Measurements from ENCODE around the gene SAP130. TPM values are rescaled to one million over a fixed set of nuclear protein-coding genes. Genes with fewer than 3 reads are reported as not detected.
"Not testable (repeated sequence)": the region's sequence is repeated elsewhere in the genome, so short reads cannot be mapped to it uniquely, and the experiment has no call there.

SAP130 gene
- polyA plus RNA-seq, 4 donors, result 25.6 to 30.3 (median 27.9) TPM

DNA sequence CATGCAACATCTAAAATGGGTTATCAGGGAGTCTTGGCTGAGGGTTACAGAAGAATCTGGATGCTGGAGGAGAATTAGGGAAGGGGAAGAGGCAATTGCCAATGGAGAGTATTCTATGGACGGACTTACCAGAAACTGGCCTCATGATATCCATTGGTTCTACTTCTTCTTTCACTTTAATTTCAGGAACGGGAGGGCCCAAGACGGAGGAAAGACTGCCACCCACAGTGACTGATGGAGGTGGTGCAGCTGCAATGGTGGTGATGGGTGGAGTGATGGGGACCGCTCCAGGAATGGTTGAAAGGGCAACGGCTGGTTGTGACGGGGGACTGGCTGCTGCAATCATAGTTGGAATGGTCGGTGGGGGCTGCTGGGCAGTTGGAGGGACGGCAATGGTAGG is 73.0 kb downstream of the SAP130 start:
- no peak for DNase-seq (ENCODE audit: low read depth in 4 of 4, low spot score in 3 of 4)

DNA sequence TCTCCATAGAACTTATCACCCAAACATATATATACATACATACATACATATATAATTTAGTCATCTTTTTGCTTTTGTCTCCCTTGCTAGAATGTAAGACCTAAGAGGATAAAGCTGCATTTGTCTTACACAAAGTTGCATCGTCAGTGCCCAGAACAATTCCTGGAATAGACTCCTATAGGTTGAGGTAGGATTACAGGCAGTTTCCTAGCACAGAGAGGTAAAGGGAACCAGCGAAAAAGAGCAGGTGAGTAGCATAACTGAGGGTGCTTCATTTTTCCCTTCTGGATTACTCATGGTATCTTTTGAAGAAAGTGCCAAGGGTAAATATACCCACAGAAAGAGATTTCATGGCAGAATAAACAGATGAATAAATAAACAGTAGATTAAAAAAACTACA is 74.0 kb downstream of the SAP130 start:
- DNase-seq (ENCODE audit: low read depth in 4 of 4, low spot score in 3 of 4), result no peak

DNA sequence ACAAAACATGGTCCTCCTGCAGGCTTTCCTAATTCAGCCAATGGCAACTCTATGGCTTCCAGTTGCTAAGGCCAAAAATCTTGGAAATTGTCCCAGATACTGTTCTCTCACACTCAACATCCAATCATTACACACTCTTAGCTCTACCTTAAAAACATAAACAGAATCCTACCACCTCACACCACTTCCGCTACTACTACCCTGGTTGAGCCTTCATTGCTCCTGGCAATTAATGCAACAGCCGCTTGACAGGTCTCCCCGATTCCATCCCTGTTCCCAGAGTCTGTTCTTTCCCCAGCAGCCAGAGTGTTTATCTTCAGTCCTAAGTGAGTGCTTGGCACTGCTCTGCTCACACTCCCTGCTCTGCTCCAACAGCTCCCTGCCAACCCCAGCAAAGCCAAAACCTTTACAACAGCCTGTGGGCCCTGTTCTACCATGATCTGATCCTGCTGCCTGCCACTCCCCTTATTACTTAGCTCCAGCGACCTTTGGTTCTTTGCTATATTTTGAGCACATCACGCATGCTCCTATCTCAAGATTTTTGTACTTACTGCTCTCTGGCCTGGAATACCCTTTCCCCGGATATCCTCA is 74.6 kb downstream of the SAP130 start:
- DNase-seq (ENCODE audit: low read depth in 4 of 4, low spot score in 3 of 4), result no peak

DNA sequence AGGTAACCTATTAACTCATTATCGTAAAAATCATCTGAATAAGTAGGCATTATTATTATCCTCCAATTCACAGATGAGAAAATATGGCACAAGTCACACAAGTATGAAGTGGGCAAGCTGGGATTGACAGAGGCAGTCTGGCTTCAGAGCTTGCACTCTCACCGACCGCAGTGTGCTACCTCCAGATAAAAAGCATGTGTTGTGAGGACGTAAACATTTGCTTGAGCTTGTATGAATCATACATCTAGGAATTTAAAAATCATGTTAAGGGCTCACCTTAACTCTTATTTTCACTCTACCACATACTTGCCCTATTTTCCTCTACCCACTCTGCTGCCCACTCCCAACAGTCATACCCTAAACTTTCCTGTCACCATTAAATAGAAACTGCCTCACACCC is 76.8 kb downstream of the SAP130 start:
- no peak for DNase-seq (ENCODE audit: low read depth in 4 of 4, low spot score in 3 of 4)

DNA sequence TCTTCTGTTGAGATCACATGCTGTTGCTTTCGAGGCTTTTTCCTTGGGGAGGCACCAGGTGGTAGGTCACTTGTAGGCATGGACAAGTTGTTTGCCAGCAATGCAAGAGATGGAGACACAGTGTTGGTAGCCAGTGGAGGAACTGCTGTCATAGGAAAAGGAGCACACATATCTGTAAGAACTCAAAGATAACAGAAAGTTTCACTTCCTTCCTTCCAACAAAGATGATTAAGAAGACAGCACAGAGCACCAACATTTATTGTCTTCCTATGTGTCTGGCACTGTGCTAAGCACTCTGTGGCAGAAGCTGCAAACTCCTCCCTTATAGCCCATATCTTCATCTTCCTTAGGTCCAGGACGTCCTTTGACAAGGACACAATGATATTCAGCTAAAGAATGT is 77.6 kb downstream of the SAP130 start:
- DNase-seq (ENCODE audit: low read depth in 4 of 4, low spot score in 3 of 4), result no peak

DNA sequence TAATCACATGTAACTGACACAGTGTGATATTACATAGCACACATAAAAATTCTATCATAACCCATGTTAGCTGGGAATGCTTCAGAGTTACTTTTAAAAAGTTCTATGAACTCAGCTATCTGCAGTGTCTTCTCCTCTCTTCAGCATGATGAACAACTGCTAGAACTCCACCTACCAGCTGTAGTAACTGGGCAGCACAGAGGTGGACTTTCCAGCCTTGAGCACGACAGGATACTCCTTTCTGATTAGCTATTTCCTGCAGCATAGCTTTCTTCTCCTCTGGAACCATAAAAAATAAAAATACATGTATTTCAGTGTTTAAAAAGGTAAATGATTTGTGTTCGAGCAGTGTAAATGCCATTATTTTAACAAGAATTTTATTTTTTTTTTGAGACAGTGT is 82.6 kb downstream of the SAP130 start:
- DNase-seq (ENCODE audit: low read depth in 4 of 4, low spot score in 3 of 4), result no peak

DNA sequence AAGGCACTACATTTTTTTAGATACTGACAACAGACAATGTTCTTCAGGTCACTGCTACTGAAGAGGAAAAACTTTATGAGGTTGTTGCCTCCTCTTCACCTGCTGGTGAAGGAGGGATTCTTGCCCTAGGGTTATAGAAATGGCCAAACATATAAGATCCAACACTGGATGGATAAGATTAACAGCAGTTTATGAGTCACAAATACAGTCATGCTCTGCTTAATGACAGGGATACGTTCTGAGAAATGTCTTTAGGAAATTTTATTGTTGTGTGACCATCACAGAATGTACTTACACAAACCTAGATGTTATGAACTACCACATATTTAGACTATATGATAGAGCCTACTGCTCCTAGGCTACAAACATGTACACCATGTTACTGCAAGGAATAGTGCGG is 84.7 kb downstream of the SAP130 start:
- no peak for DNase-seq (ENCODE audit: low read depth in 4 of 4, low spot score in 3 of 4)

DNA sequence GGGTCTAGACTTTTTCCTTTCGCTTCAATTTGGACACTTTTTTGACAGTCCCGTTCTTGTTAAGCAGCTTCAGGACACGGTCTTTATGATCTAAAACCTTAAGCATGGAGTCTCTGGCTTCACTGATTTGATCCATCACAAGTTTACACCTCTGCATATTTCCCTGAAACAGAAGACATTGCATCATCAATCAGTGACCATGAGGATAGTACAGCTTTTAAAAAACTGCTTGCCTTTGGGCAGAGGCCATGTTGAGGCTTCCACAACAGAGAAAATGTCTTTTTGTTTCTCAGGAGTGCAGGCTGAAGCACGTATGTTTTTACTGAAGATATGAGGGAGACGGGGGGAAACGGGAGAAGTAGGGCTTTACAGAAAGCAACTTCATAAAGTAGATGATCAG is 85.9 kb downstream of the SAP130 start:
- no peak for DNase-seq (ENCODE audit: low read depth in 4 of 4, low spot score in 3 of 4)

DNA sequence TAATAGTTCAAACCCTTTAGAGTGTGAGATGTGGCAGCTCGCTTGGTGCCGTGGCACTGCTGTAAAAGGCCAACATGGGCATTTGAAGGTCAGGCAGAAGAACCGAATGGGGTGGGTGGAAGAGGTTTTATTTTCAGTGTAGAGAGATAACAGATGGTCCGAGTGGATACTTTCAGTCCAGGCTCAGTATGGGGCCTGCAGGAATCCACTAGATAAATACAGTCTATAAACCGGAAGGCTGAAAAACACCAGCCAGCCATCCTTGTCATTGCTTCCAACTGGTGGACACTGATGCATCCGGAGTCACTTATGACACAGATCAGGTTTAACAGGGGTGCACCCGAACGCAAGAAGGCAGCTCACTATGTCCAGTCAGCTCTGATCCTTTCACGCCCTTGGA is 86.4 kb downstream of the SAP130 start:
- no peak for DNase-seq (ENCODE audit: low read depth in 4 of 4, low spot score in 3 of 4)

DNA sequence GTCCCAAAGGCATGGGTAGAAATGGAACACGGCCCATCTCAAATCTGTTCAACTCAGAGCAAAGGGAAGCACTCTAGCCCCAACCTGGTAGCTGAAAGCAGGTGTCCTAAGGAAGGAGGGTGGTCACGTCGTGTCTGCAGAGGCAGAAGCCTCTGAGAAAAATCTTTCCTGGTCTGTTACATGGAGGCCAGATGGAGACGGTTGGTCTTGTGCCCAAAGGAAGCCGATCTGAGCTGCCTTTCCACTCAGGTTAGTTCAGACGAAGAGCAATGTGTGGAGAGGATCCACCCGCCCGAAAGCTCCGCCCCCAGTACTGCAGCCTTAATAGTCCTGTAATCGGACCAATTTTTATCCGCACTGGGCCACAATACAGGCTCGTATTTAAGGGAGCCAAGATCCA is 87.2 kb downstream of the SAP130 start:
- no peak for DNase-seq (ENCODE audit: low read depth in 4 of 4, low spot score in 3 of 4)

DNA sequence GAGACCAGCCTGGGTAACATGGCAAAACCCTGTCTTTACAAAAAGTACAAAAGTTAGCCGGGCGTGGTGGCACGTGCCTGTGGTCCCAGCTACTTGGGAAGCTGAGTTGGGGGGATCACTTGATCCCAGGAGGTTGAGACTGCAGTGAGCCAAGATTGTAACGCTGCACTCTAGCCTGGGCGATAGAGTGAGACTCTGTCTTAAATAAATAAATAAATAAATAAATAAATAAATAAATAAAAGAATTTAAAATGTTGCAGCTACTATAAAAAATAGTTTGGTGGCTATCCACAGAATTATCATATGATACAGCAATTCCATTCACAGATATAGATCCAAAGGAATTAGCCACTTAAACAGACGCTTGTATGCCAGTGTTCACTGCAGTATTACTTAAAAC is 92.5 kb downstream of the SAP130 start:
- no peak for DNase-seq (ENCODE audit: low read depth in 4 of 4, low spot score in 3 of 4)

DNA sequence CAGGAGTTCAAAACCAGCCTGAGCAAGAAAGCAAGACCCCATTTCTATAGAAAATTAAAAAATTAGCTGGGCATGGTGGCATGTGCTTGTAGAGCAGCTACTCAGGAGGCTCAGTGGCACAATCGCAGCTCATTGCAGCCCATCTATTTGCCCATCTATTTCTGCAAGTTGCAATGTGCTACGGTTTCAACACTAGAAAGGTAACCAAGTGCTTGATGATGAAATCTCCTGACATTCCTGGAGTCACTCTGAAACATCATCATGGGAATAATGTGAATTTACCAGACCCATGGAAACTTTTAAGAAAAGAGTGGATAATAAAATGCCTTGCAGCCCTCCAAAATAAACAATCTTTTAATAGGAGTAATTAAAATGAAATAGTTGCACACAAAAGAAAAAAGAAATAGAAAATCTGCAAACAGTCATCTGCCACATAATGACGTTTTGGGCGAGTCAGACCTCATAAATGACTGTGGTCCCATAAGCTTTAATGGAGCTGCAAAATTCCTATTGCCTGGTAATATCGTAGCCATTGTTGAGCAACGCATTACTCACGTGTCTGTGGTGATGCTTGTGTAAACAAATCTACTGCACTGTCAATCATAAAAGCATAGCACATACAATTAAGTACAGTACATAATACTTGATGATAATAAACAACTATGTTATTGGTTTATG is 95.5 kb downstream of the SAP130 start:
- DNase-seq (ENCODE audit: low read depth in 4 of 4, low spot score in 3 of 4), result peak; percentile 20 to 48 (median 30)

DNA sequence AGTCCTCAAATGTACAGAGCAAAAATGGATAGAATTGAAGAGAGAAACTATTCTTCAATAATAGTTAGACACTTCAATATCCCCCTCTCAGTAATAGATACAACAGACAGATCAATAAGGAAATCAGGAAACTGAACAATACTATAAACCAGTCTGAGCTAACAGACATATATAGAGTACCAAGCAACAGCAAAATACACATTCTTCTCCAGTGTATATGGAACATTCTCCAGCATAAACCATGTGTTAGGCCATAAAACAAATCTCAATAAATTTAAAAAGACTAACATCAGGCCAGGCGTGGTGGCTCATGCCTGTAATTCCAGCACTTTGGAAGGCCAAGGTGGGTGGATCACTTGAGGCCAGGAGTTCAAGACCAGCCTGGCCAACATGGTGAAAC is 98.4 kb downstream of the SAP130 start:
- no peak for DNase-seq (ENCODE audit: low read depth in 4 of 4, low spot score in 3 of 4)

DNA sequence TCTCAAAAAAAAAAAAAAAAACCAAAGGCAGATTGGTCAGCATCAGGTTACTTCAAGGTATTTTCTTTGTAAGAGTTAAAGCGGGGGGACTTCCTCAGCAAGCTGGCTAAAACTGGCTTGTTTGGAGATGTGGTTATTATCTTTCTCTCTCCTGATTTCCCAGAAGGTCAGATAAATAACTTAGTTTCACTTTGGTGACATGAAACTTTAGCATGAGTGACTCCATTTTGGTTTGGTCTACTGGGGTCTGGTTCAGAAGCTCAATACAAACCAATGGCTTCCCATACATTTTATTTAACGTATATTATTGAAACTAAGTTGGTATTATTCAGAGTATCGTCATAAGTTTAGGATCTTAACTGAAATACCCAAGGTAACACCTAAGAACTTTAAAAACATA is 100.5 kb downstream of the SAP130 start:
- DNase-seq (ENCODE audit: low read depth in 4 of 4, low spot score in 3 of 4), result no peak

DNA sequence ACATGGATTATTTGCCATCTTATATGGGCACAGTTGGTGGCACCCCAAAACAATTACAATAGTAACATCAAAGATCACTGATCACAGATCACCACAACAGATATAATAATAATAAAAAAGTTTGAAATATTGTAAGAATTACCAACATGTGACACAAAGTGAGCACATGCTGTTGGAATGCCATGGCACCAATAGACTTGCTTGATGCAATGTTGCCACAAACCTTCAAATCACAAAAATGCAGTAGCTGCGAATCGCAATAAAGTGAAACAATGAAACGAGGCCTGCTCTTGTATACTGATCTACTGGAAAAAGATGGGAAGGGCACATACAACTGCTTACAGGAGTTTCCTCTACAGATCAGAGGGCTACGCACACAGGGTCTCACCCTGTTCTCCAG is 109.9 kb downstream of the SAP130 start:
- no peak for DNase-seq (ENCODE audit: low read depth in 4 of 4, low spot score in 3 of 4)

DNA sequence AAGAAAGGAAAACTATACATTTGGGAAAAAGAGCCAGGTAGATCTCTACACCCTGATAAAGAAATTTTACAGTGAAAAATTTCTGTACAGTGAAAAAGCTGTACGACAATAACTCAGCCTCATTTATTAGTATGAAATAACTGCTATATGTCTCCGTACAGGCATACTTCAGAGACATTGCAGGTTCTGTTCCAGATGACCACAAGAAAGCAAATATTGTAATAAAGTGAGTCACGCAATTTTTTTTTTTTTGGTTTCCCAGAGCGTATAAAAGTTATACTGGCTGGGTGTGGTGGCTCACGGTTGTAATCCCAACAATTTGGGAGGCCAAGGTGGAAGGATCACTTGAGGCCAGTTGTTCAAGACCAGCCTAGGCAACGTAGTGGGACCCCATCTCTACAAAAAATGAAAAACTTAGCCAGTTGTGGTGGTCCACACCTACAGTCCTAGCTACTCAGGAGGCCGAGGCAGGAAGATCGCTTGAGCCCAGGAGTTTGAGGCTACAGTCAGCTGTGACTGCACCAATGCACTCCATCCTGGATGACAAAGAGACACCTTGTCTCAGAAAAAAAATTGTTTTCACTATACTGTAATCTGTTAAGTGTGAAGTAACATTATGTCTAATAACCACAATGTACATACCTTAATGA is 113.9 kb downstream of the SAP130 start:
- DNase-seq (ENCODE audit: low read depth in 4 of 4, low spot score in 3 of 4), result no peak

DNA sequence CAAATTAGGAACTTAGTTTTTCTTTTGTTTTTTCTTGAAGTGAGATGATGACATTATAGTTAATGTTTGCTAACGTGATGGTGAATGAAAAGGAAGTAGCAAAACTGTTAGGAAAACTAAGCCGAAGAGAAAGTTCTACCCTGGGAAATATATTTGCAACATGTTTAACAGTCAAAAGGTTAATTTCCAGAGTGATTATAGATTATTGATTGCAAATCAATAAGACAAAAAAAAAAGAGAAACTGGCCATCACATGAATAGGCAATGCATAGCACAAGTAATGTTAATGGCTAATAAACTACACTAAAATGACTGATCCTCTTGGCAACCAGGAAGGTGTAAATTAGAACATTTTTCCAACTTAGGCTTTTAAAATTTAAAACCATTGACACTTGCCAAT is 116.1 kb downstream of the SAP130 start:
- DNase-seq (ENCODE audit: low read depth in 4 of 4, low spot score in 3 of 4), result no peak

DNA sequence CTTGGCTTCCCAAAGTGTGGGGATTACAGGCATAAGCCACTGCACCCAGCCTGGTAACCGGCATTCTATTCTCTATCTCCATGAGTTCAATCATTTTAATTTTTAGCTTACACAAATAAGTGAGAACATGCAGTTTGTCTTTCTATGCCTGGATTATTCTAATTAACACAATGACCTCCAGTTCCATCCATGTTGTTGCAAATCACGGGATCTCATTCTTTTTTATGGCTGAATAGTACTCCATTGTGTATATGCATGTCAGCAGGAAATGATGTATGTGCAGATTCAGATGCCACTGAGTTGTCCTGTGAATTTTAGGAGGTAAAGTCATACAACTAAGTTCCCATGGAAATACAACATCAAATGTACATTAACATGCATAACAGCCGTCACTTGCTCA is 117.4 kb downstream of the SAP130 start:
- no peak for DNase-seq (ENCODE audit: low read depth in 4 of 4, low spot score in 3 of 4)

DNA sequence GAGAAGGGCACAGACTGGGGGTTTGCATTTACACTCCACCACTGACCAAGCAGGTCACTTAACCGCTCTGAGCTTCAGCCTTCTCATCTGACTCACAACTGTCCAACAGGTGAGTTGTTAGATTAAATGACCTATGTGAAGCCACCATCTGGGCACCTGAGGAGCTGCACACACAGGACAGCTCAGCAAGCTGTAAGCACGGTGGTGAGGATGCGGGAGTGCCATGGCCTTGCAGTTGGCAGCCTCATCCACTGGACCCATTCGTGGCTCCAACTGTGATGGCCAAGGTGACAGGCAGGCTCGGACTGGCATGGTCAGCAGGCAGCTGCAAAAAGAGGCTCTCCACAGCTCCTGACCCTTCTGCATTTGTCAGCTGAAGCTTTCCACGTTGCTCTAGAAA is 118.8 kb downstream of the SAP130 start:
- no peak for DNase-seq (ENCODE audit: low read depth in 4 of 4, low spot score in 3 of 4)

DNA sequence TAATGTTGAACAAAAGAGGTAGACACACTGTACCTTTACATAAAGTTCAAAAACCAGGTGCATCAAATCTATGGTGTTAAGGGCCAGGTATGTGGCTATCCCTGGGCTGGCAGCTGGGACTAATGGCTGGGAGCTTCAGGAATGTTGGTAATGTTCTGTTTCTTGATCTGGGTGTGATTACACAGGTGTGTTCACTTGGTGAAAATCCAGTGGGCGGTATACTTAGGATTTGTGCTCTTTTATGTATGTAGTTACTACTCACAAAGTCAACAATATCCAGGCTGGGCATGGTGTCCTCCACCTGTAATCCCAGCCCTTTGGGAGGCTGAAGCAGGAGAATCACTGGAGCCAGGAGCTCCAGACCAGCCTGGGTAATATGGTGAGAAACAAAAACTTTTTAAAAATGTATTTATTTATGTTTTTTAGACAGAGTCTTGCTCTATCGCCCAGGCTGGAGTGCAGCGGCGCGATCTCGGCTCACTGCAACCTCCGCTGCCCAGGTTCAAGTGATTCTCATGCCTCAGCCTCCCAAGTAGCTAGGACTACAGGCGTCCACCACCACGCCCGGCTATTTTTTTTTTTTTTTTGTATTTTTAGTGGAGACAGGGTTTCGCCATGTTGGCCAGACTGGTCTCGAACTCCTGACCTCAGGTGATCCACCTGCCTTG is 120.0 kb downstream of the SAP130 start:
- DNase-seq (ENCODE audit: low read depth in 4 of 4, low spot score in 3 of 4), result not testable (repeated sequence)

DNA sequence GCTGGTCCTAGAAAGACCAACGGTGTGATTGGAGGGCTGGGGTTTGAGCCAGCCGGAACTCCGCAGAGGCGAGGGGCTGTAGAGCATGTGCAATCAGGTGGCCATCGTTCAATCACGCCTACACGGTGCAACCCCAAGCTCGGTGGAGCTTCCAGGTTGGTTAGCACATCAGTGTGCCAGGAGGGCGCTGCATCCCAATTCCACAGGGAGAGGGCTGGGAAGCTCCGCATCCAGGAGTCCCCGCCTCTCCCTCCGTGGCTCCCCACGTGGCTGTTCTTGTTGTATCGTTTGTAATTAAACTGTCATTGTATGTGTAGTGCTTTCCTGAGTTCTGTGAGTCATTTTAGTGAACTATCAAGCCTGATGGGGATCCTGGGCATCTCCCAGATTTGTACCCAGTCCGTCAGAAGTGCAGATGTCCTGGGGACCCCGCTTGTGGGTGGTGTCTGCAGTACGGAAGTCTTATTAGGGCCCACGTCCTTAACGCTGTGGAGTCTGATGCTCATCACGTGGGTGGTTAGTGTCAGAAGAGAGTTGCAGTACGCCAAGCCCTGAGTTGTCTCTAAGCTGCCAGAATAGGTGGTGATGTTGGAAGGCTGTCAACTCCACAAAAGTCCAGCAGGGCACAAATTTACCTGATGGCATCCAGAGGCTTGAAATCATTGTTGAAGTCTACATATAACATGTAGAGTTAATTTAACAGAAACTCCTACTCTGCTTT is 121.5 kb downstream of the SAP130 start:
- no peak for DNase-seq (ENCODE audit: low read depth in 4 of 4, low spot score in 3 of 4)

Measured in left renal pelvis (tissue), 4 donors.